ENCODE measurements around the gene NMNAT2.

- TF ChIP-seq CTCF (IDR thresholded peaks at IDR 0.05) (no peak), TEAD4 (CRISPR knock-in tag; IDR thresholded peaks at IDR 0.05) (no peak), ELF4 (CRISPR knock-in tag; IDR thresholded peaks at IDR 0.05; ENCODE audit: low read depth) (no peak), CBFB (CRISPR knock-in tag; IDR thresholded peaks at IDR 0.05; ENCODE audit: low read depth) (no peak), CREB1 (CRISPR knock-in tag; IDR thresholded peaks at IDR 0.05) (no peak), ESRRA (CRISPR knock-in tag; IDR thresholded peaks at IDR 0.05; ENCODE audit: borderline replicate concordance) (no peak)
These were observed 516 bp upstream of the NMNAT2 start for GRCh38 chr1:183418696-183419095.
